HG02870 (cell line): Measurements from ENCODE around the gene MYMX.

Source experiments
- ATAC-seq: cut with Tn5 transposase; IDR thresholded peaks from one replicate; pipeline ENCODE4 v1.9.1; 2021; ENCODE audit warnings: mild to moderate bottlenecking, moderate library complexity; ENCODE audit not compliant: unreplicated experiment

Gene MYMX

DNA sequence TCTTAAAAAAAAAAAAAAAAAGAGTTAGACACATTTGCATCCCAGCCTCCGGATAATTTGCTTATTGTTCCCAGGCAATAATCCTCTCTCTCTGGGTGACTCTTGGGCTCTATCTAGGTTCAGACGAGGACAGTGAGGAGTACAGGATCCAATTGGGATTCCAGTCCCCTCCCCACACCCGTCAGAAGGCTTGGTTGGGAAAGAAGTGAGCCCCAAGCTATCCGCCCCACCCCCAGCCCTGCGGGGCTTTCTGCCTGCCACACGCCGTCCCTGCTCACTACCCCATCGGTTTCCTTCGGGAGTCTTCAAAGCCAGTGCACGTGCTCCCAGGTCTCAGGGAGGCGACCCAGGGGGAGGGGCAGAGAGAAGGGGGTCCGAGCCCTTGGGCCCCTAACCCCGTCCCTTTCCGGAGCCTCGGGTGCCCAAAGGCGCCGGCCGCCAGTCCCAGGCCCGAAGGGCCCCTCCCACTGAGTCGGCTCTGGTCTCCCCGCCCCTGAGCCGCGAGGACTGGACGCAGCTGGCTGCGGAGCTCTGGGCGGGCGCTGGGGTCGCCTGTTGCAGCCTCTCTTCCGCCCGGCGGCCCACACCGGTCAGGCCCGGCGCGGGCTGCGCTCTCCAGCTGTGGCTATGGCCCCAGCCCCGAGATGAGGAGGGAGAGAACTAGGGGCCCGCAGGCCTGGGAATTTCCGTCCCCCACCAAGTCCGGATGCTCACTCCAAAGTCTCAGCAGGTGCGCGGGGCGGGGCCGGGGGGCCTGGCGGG, 2.5 kb downstream of the MYMX start:
- peak; percentile 47 for ATAC-seq

GRCh38 chr6:44219815-44220784, 3.4 kb downstream of the MYMX start:
- ATAC-seq, result no peak

DNA sequence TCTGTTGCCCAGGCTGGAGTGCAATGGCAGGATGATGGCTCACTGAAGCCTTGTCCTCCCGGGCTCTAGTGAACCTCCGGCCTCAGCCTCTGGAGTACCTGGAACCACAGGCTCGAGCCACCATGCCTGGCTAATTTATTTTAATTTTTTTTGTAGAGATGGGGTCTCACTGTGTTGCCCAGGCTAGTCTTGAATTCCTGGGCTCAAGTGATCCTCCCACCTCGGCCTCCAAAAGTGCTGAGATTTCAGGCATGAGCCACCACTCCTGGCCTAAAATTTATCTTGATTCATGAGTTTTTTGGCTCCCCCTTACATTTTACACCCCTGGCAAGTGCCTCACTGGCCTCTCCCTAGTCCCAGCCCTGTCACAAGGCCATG, 4.2 kb downstream of the MYMX start:
- no peak for ATAC-seq

GRCh38 chr6:44221291-44221960, 4.7 kb downstream of the MYMX start:
- no peak for ATAC-seq

GRCh38 chr6:44221961-44222335, 5.2 kb downstream of the MYMX start:
- ATAC-seq, result no peak

DNA sequence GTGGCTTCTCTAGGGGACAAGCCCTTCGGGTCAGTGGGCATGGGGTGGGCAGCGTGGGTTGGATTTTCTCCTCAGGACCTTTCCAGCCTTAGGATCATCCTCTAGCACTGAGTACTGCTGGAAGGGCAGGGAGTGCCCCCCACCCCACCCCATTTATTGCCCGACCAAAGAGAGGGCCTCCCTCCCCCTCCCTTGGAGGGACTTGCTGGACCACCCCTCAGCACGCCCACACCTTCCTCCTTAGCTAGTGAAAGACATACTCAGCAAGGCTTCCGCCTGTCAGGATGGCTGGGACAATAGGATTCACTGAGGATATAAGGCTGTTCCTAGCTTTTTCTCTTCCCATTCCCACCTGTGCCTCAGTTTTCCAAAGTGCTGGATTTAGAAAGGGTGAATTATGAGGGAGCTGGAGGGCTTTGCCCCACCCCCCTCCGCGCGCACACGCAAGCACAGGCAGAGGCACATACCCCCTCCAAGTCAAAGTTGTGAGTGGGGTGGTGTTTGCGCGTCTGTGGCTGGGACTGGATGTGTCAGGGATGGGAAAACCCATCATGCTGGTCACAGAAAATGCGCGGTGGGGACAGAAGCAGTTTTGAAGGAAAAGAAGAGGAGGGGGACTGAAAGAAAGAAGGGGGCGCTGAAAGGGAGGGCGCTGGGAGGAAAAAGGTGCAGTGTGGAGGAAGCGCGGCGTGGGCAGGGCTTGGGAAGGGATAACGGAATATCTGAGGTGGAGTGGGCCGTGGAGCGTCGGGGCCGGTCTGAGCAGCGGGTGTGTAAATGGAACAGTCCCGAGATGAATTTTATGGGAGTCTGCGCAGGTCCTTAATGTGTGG, 6.0 kb downstream of the MYMX start:
- ATAC-seq, result no peak

- ATAC-seq, result no peak
Observed at GRCh38 chr6:44223319-44224028, 6.7 kb downstream of the MYMX start, which contains the start of gene SLC29A1. SLC29A1 (plus strand) TSS chr6:44223595; CDS start chr6:44227314, 3,719 bp downstream.

- ATAC-seq, result no peak
Observed at GRCh38 chr6:44224029-44224964, 7.6 kb downstream of the MYMX start.

DNA sequence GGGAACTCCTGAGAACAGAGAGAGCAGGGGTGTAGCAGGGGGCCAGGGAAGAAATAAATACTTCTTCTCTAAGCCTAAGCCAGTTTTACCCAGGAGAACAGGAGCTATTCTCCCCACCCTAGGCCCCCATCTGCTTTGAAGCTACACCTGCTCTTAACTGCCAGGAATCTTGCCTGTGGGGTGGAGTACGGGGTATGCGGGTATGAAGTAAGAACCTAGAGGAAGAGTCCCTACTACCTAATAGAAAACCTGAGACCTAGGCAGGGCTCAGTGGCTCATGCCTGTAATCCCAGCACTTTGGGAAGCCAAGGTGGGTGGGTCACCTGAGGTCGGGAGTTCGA, 8.2 kb downstream of the MYMX start:
- no peak for ATAC-seq

GRCh38 chr6:44225579-44226325, 9.0 kb downstream of the MYMX start:
- no peak for ATAC-seq

DNA sequence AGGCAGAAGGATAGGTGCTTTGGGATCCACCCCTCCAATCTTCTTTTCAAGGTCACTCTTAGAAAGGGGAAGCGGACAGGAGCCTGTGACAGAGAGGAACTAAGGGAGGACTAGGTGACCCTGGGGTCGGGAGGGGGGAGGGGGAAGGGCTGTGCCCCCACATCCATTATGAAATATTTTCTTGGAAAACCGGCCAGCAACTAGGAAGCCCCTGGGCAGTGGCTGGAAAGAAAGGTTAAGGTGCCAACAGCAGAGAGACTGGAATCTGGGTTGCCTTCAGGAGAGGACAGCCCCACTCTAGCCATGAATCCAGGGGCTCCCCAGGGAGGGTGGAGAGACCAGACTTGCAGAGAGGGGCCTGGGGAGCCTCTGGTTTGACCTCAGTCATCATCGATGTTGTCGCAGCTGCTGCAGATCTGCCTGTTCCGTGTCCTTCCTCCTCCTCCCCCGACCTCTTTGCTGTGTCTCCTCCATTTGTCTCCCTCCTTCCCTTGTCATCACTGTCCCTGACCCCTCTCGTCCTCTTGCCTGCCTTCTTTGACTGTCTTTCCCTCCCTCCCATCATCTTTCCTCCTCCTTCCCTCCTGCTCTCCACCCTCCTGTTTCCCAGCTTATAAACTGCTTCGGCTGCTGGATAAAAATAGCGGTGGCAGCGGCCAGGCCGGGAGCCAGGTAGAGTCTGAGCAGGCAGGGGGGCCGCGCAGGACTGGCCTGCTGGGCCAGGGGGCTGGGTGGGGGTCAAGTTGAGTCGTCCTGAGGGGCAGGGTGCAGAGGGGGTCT, 9.8 kb downstream of the MYMX start:
- ATAC-seq, result no peak

- no peak for ATAC-seq
Observed at GRCh38 chr6:44227148-44227793, 10.5 kb downstream of the MYMX start.

GRCh38 chr6:44228031-44228430, 11.3 kb downstream of the MYMX start:
- no peak for ATAC-seq

DNA sequence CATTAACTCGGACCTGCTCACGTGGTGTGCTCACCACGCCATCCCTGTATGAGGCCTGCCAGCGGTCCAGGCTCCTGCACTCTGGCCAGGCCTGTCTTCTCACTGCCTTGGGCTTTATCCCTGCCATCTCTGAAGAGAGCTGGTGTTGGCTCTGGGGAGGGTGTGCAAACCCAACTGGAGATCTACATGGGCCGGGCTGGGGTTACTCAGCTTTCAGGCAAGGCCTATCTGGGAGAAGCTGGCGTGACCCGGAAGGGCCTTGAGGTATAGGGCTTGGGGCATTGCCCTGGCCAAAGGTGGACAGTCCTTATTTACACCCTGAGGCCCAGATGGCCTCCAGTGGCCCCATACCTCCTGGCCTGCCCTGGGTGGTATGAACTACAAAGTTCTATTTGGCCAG, 11.7 kb downstream of the MYMX start:
- no peak for ATAC-seq

DNA sequence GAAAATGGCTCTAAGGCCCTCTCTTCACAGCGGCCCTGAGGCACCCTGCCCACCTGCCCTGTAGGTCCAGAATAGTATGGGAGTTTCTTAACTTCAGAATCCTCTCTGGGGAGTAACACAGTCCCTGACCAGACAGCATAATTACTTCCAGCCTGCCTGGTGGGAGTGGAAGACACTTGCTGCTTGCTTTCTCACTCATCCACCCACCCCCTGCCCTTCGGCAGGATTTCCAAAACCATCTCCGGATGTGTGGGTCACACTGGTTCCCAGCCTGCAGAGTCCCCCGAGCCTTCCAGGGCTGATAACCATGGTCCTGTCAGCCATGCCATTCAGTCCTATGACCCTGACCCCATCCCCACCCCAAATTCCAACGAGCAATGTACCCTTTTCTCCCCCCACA, 12.1 kb downstream of the MYMX start:
- ATAC-seq, result no peak

DNA sequence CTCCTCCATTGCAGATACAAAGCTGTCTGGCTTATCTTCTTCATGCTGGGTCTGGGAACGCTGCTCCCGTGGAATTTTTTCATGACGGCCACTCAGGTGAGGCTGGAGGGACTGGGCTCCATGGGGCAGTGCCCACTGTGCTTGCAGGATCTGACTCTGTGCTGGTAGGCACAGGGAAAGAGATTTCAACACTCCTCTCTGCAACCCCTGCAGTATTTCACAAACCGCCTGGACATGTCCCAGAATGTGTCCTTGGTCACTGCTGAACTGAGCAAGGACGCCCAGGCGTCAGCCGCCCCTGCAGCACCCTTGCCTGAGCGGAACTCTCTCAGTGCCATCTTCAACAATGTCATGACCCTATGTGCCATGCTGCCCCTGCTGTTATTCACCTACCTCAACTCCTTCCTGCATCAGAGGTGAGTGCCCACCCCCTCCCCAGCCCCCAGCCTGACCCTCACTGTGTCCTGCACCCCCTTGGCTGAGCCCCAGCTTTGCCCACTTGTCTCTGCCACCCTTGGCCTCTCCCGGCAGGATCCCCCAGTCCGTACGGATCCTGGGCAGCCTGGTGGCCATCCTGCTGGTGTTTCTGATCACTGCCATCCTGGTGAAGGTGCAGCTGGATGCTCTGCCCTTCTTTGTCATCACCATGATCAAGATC, 12.8 kb downstream of the MYMX start:
- ATAC-seq, result no peak
